Measurements from ENCODE around the gene NECAB2.

GRCh38 chr16:83940630-83941378 is 27.2 kb upstream of the NECAB2 start:
- TF ChIP-seq EZH2 (IDR thresholded peaks at IDR 0.05; ENCODE audit: insufficient read depth, poor library complexity, severe bottlenecking) (no peak), EZH2phosphoT487 (IDR thresholded peaks at IDR 0.05; ENCODE audit: insufficient read depth, low read depth) (no peak)

Measured in GM23248 (cell line).